ENCODE measurements around the gene ADAT3.

DNA sequence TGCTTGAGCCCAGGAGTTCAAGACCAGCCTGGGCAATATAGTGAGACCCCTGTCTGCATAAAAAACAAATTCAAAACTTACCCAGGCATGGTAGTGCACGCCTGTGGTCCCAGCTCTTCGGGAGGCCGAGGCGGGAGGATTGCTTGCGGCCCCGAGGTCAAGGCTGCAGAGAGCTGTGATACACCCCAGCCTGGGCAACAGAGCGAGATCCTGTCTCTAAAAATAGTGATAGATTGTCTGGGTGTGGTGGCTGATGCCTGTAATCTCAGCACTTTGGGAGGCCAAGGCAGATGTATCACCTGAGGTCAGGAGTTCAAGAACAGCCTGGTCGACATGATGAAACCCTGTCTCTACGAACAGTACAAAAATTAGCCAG is 37.9 kb upstream of the ADAT3 start:
- no peak for TF ChIP-seq MYC (IDR thresholded peaks at IDR 0.05; ENCODE audit: low read depth, low read length)
- TF ChIP-seq POLR2A (IDR thresholded peaks at IDR 0.05; ENCODE audit: extremely low read depth, insufficient read length) = no peak
- TF ChIP-seq, protein P1, sequence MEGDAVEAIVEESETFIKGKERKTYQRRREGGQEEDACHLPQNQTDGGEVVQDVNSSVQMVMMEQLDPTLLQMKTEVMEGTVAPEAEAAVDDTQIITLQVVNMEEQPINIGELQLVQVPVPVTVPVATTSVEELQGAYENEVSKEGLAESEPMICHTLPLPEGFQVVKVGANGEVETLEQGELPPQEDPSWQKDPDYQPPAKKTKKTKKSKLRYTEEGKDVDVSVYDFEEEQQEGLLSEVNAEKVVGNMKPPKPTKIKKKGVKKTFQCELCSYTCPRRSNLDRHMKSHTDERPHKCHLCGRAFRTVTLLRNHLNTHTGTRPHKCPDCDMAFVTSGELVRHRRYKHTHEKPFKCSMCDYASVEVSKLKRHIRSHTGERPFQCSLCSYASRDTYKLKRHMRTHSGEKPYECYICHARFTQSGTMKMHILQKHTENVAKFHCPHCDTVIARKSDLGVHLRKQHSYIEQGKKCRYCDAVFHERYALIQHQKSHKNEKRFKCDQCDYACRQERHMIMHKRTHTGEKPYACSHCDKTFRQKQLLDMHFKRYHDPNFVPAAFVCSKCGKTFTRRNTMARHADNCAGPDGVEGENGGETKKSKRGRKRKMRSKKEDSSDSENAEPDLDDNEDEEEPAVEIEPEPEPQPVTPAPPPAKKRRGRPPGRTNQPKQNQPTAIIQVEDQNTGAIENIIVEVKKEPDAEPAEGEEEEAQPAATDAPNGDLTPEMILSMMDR (IDR thresholded peaks at IDR 0.05; ENCODE audit: low read depth, low read length) = no peak

Measured in NB4 (cell line).